T-helper 2 cell treated with Interferon-gamma antibody and Interleukin-4, amounts not matched to agents 5 μg/mL and 100 μg/mL, for 36 hours (primary cell): ENCODE data around the gene NCKAP5L.

ENCODE experiments used
- DNase-seq: peaks from one replicate; pipeline ENCODE4 v3.0.0; 2021; ENCODE audit warnings: low spot score
- H3K27ac Mint-ChIP-seq: one replicate; pipeline ENCODE4 v1.8.0; 2021; ENCODE audit warnings: mild to moderate bottlenecking, mixed read lengths
- H3K27me3 Mint-ChIP-seq: one replicate; pipeline ENCODE4 v1.8.0; 2021; ENCODE audit warnings: low read depth, mixed read lengths
- H3K36me3 Mint-ChIP-seq: one replicate; pipeline ENCODE4 v1.8.0; 2021; ENCODE audit warnings: low read depth, mixed read lengths
- H3K4me1 Mint-ChIP-seq: one replicate; pipeline ENCODE4 v1.8.0; 2021; ENCODE audit warnings: low read depth, mixed read lengths
- H3K4me3 Mint-ChIP-seq: one replicate; pipeline ENCODE4 v1.8.0; 2022; ENCODE audit warnings: mild to moderate bottlenecking, moderate library complexity, mixed read lengths
- H3K9me3 Mint-ChIP-seq: one replicate; pipeline ENCODE4 v1.8.0; 2021; ENCODE audit warnings: mixed read lengths

The NCKAP5L gene

DNA sequence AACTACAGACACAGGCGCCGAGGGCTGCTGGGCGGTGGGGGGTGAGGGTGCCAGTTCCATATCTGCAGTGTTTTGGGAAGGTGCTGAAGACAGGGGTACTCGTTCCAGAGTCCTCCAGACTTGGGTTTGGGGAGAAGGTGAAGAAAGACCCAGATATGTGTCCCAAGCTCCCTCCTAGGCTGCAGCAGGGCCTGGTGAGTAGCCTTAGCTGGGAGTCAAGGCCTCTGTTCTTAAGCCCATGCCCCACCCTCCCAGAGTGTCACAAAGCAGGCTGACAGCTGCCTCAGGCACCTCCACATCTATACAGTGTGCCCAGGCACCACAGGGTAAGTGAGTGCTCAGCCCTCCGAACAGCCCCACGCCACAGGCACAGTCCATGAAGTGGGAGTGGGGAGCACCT is 4.3 kb downstream of the NCKAP5L start:
- Mint-ChIP-seq H3K36me3 (no peaks in the 10 kb centered on the region), H3K27me3 (peaks cover 18% of the 10 kb centered on the region), H3K27ac (no peak overlapping the region), H3K4me1 (peaks cover 22% of the 10 kb centered on the region), H3K4me3 (no peak overlapping the region), H3K9me3 (no peaks in the 10 kb centered on the region)
- no peak for DNase-seq

DNA sequence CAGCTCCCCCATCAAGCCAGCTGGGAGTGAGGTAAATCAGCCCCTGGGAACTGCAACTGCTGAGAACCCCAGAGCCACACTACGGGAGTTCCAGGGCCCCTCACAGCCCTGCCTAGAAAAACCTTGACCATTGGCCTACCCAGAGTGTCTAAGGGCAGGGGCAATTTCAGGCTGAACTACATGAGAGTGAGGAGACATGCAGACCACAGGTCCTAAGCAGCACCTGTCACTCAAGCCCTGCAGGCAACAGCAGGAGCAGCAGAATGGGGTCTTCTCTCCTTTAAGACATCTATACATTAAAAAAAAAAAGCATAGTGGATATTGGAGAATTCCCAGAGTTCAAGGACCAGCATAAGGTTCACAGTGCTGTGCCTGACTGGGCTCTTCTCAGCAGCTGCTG is 4.9 kb downstream of the NCKAP5L start:
- peaks cover 16% of the 10 kb centered on the region for H3K4me1 Mint-ChIP-seq
- H3K9me3 Mint-ChIP-seq = no peaks in the 10 kb centered on the region
- DNase-seq = no peak
- no peak overlapping the region for H3K4me3 Mint-ChIP-seq
- no peaks in the 10 kb centered on the region for H3K36me3 Mint-ChIP-seq
- no peak overlapping the region for H3K27ac Mint-ChIP-seq
- H3K27me3 Mint-ChIP-seq = peaks cover 14% of the 10 kb centered on the region

DNA sequence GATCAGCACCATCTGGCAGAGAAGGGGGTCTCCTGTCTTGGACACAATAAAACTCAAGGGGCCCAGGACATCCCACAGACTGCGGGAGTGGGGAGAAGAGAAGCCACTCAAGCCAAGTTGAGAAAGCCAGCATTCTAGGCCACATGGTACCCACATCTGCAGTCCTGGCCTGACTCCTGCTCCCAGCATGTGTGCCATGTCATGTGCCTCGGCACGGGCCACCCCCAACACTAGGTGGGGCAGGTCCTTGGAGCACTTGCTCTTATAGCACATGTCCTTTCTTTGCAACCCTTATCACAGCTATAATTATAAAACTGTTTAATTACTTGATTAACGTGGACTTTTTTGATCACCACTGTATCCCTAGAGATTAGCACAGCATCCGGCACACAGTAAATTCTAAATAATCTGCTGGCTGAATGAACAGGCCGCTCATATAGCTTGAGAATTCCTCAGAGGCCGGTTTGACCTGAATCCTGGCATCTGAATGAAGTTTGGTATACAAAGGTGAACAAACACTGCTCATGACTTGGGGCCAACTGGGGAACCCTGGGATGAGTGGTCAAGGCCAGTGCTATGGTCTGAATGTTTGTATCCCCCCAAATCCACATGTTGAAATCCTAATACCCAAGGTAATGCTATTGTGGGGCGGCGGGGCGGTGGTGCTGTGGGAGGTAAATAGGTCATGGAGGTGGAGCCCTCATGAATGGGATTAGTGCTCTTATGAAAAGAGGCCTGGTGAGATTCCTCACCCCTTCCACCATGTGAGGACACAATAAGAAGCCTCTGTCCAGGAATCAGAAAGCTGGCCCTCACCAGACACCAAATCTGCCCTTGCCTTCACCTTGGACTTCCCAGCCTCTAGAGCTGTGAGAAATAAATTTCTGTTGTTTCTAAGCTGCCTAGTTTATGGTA is 6.6 kb downstream of the NCKAP5L start:
- H3K9me3 Mint-ChIP-seq = no peaks in the 10 kb centered on the region
- peaks cover 1% of the 10 kb centered on the region for H3K36me3 Mint-ChIP-seq
- peak overlapping the region; percentile 40 for H3K4me3 Mint-ChIP-seq
- H3K27ac Mint-ChIP-seq = no peak overlapping the region
- H3K27me3 Mint-ChIP-seq = peaks cover 4% of the 10 kb centered on the region
- no peak for DNase-seq
- peaks cover 16% of the 10 kb centered on the region for H3K4me1 Mint-ChIP-seq

DNA sequence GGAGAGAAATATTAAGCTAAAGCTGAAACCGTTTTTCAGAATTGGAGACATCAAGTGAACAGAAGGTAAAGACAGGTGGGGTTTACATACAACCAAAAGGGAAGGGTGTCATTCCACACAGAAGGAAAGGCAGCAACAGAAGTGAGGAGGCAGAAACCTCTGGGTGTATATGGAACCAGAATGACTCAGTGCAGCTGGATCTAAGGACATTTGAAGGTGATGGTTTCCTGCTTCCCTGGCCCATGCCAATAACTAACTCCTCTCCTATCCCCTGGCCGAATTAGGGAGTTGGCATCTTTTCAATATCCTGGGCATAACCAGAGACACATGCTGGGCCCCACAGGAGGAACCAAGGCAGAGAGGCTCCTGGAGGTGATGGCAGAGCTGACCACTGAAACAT is 8.4 kb downstream of the NCKAP5L start:
- peak overlapping the region; percentile 13 for H3K27ac Mint-ChIP-seq
- H3K9me3 Mint-ChIP-seq = no peaks in the 10 kb centered on the region
- DNase-seq = no peak
- H3K4me1 Mint-ChIP-seq = peaks cover 13% of the 10 kb centered on the region
- H3K36me3 Mint-ChIP-seq = peaks cover 1% of the 10 kb centered on the region
- H3K27me3 Mint-ChIP-seq = no peaks in the 10 kb centered on the region
- no peak overlapping the region for H3K4me3 Mint-ChIP-seq

DNA sequence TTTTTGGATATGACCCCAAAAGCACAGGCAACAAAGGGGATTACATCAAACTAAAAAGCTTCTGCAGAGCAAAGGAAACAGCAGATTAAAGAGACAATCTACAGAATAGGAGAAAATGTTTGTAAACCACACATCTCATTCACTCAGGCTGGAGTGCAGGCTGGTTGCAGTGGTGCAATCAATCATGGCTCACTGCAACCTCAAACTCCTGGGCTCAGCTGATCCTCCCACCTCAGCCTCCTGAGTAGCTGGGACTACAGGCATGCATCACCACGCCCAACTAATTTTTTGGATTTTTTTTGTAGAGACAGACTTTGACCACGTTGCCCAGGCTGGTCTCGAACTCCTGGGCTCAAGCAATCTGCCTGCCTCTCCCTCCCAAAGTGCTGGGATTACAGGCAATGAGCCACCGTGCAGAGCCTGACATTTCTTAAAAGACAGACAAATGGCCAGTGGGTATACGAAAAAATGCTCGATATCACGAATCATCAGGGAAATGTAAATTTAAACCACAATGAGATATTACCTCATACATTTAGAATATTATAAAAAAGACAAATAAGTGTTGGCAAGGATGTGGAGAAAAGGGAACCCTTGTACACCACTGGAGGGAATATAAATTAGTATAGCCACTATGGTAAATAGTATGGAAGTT is 9.8 kb downstream of the NCKAP5L start:
- H3K4me3 Mint-ChIP-seq = no peak overlapping the region
- H3K9me3 Mint-ChIP-seq = no peaks in the 10 kb centered on the region
- no peaks in the 10 kb centered on the region for H3K27me3 Mint-ChIP-seq
- DNase-seq = no peak
- H3K27ac Mint-ChIP-seq = no peak overlapping the region
- peaks cover 1% of the 10 kb centered on the region for H3K36me3 Mint-ChIP-seq
- peaks cover 12% of the 10 kb centered on the region for H3K4me1 Mint-ChIP-seq

DNA sequence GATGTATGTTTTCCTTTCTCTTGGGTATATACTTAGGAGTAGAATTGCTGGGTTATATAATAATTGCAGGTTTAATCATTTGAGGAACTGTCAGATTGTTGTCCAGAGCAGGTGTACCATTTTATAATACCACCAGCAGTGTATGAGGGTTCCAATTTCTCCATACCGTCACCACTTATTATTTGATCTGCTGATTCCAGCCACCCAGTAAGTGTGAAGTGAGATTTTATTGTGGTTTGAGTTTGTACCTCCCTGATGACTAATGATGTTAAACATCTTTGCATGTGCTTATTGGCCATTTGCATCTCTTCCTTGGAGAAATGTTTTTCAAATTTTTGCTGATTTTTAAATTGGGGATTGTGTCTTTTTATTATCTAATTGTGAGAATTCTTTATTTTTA is 15.1 kb downstream of the NCKAP5L start:
- Mint-ChIP-seq H3K36me3 (peaks cover 1% of the 10 kb centered on the region), H3K27me3 (no peaks in the 10 kb centered on the region), H3K4me3 (no peak overlapping the region), H3K9me3 (no peaks in the 10 kb centered on the region), H3K4me1 (peaks cover 4% of the 10 kb centered on the region), H3K27ac (no peak overlapping the region)
- no peak for DNase-seq

DNA sequence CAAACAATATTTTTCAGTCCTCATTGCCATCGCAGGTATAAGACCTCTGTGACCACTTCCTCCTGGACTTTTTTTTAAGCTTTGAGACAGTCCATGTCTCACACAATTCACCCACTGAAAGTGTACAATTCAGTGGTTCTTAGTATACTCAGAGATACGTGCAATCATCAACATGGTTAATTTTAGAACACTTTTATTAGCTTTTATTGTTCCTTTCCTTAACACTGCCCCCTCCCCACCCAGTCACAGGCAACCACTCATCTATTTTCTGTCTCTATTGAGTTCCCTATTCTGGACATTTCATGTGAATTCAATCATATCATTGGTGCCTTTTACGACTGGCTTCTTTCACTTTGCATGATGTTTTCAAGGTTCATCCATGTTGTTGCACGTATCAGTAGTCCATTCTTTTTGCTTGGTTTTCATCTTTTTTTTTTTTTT is 16.2 kb downstream of the NCKAP5L start:
- Mint-ChIP-seq H3K36me3 (no peaks in the 10 kb centered on the region), H3K27ac (no peak overlapping the region), H3K27me3 (no peaks in the 10 kb centered on the region), H3K9me3 (no peaks in the 10 kb centered on the region), H3K4me1 (peaks cover 4% of the 10 kb centered on the region), H3K4me3 (no peak overlapping the region)
- DNase-seq = no peak

DNA sequence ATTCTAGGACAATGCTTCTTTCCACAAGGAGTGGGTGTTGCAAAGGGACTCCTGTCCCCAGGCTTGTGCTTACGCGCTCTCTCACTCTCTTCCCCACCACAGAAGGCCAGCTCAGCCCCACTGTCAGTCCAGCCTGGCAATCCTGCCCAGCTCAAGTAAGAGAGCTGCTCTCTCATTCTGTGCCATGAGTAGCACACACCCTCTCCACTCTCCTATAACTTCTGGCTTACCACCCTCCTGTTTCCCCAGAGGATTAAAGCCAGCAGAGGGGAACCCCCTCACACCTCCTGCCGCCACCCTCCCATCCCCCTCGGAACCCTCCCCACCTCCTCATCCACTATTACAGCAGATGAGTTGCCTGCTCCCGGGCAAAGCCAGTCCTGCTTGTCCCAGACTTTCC is 17.1 kb downstream of the NCKAP5L start:
- Mint-ChIP-seq H3K27ac (no peak overlapping the region), H3K27me3 (no peaks in the 10 kb centered on the region), H3K9me3 (no peaks in the 10 kb centered on the region), H3K36me3 (no peaks in the 10 kb centered on the region), H3K4me3 (no peak overlapping the region), H3K4me1 (peaks cover 4% of the 10 kb centered on the region)
- DNase-seq = no peak

DNA sequence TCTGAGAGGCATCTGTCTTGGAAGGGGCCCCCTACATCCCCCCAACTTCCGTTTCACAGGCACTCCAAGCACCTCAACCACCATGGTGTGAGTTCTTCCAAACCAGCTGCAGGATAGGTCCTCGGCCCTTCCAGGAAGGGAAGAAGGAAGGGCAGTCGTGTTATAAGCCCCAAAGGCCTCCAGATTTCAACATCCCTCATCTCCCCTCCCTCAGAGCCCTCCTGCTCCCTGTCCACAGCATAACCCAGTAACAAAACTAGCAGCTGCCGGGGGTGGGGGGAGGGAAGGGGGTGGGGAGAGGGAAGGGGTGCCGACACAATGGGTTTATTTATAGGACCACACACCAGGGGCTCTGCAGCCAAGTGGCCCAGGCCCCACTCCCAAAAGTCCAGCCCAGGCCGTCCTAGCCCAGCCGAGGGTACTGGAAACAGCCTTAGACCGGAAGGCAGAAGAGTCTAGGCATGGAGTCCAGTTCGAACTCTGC is 18.3 kb downstream of the NCKAP5L start:
- no peaks in the 10 kb centered on the region for H3K9me3 Mint-ChIP-seq
- H3K27me3 Mint-ChIP-seq = no peaks in the 10 kb centered on the region
- no peak for DNase-seq
- no peak overlapping the region for H3K27ac Mint-ChIP-seq
- no peak overlapping the region for H3K4me3 Mint-ChIP-seq
- peaks cover 4% of the 10 kb centered on the region for H3K4me1 Mint-ChIP-seq
- no peaks in the 10 kb centered on the region for H3K36me3 Mint-ChIP-seq

DNA sequence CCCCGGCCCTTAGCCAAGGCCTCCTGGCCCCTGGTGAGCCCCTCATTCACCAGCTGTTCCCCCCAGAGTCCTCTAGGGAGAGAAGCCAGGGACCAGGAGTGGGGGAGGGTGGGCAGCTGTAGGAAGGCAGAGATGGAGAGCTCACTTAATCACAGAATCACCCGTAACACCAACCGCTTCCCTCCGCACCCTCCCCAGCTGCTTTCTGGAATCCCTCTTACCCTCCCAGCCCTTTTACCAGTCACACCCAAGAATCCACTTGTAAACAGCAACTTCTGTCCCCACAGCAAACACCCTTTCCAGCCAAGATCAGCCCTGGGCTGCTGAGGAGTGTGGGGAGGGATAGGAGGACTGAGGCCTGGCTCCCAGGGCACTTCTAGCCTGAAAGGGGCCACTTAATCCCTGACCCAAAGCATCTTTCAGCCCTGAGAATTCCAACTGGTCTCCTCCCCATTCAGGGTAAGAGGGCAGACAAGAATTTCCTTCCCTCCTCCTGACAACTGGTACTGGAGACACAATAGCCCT is 18.8 kb downstream of the NCKAP5L start:
- Mint-ChIP-seq H3K4me3 (no peak overlapping the region), H3K27ac (no peak overlapping the region), H3K36me3 (no peaks in the 10 kb centered on the region), H3K9me3 (no peaks in the 10 kb centered on the region), H3K4me1 (peaks cover 4% of the 10 kb centered on the region), H3K27me3 (no peaks in the 10 kb centered on the region)
- DNase-seq = no peak

DNA sequence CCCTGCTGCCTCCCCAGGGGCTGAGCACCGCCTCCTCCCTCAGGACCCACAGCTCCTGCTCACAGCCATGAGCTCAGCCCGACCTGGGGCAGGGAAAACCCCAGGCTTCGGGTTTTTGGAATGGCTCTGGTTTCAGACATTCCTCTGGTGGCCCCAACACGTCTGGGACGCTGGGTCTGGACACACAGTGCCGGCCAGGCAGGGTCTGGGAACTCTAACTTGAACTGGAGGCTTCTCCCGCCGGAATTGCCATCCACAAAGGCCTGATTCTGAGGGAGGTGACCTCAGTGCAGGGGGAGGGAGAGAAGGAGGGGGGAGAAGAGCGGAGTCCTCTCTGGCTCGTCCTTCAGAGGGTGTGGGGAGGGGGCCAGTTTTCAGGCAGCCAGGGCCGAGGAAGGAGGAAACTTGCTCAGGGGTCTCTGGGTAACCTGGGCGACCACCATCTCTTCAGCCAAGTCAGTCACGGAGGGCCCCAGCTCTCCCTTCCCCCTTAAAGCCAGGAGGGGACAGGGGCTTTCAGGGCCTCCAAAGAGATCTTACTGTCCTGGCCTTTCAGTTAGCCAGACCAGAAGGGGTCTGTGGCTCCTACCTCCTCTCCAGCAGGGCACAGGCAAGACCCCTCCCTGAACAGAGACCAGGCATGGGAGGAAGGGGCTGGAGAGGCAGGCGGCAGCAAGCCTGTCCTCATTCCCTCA is 19.4 kb downstream of the NCKAP5L start:
- H3K36me3 Mint-ChIP-seq = no peaks in the 10 kb centered on the region
- peaks cover 4% of the 10 kb centered on the region for H3K4me1 Mint-ChIP-seq
- no peak overlapping the region for H3K4me3 Mint-ChIP-seq
- H3K27me3 Mint-ChIP-seq = no peaks in the 10 kb centered on the region
- no peak overlapping the region for H3K27ac Mint-ChIP-seq
- H3K9me3 Mint-ChIP-seq = no peaks in the 10 kb centered on the region
- no peak for DNase-seq

DNA sequence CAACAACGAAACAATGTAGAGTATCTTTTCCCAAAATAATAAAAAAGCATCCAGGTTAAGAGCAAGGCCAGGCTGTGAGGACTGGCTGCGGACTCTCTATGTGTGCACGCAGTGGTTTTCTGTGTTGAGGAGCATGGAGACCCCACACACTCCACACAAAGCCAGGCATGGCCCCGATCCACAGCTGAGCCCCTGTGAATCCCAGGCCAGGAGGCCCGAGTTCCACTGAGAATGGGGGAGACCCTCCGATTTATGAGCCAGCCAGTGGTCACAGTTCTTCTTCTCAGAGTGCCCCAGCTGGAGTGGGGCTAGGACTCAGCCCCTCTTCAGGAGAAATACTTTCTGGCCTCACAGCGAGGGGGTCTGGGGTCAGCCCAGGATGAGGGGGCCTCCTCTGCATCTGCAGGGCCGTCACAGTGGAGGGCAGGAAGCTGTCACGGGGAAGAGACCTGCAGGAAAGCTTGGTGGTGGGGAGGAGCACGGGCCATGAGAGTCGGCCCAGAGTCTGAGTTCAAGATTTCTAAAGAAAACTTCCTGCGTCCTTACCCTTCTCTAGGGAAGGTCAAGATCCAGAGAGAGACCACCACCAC is 20.1 kb downstream of the NCKAP5L start:
- no peak for DNase-seq
- H3K27ac Mint-ChIP-seq = no peak overlapping the region
- no peak overlapping the region for H3K4me3 Mint-ChIP-seq

DNA sequence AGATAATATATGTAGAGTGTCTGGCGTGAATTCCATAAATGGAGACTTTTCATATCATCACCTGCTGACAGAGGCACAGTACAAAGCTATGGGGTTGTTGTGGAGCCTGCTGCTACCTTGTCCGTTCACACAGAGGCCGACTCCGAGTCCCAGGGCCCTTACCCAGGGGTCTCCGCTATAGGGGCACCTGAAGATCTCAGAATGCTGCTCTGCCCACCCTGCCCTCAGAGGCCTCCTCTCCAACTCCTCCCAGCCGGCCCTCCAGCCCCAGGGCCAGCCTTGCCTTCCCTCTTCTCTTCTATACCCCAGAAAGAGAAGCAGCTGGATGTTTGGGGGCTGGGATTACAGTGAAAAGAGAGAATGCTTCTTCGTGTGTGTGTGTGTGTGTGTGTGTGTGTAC is 21.3 kb downstream of the NCKAP5L start:
- Mint-ChIP-seq H3K4me1 (peaks cover 2% of the 10 kb centered on the region), H3K9me3 (no peaks in the 10 kb centered on the region), H3K27me3 (no peaks in the 10 kb centered on the region), H3K27ac (no peak overlapping the region), H3K36me3 (no peaks in the 10 kb centered on the region), H3K4me3 (no peak overlapping the region)
- no peak for DNase-seq

More for the DNA sequence above, 20.1 kb downstream of the NCKAP5L start:
- H3K4me1 Mint-ChIP-seq = peaks cover 4% of the 10 kb centered on the region
- no peaks in the 10 kb centered on the region for H3K9me3 Mint-ChIP-seq
- H3K27me3 Mint-ChIP-seq = no peaks in the 10 kb centered on the region
- no peaks in the 10 kb centered on the region for H3K36me3 Mint-ChIP-seq
